Kidney (tissue), 14 donors: ENCODE data around the gene HRH3. TPM values are rescaled to one million over a fixed set of nuclear protein-coding genes. Genes with fewer than 3 reads are reported as not detected.

Experiments
- DNase-seq, 5 donors: peaks; one replicate each; pipeline ENCODE4 v3.0.0-alpha.2; 2013 to 2020
- FAIRE-seq: peaks from 2 replicates; lab custom pipeline; 2012; peaks lifted over from hg19 to GRCh38; lab: Jason Lieb, UNC
- H3K27ac ChIP-seq, 2 donors: one replicate each; pipeline ENCODE4 v1.7.0; 2013; ENCODE audit warnings: low read depth in 2 of 2, low read length in 2 of 2, inconsistent platforms in 1 of 2
- H3K27me3 ChIP-seq: one replicate; pipeline ENCODE4 v1.7.1; 2013; ENCODE audit warnings: low read length, inconsistent platforms; ENCODE audit not compliant: control insufficient read depth, insufficient read depth
- H3K36me3 ChIP-seq, 3 donors: one replicate each; pipeline versions ENCODE4 v1.7.0 to v1.7.1; 2013; ENCODE audit warnings: low read length in 3 of 3, control low read depth in 1 of 3, inconsistent platforms in 1 of 3; ENCODE audit not compliant: insufficient read depth in 3 of 3, control insufficient read depth in 2 of 3
- H3K4me1 ChIP-seq, 3 donors: one replicate each; pipeline versions ENCODE4 v1.7.0 to v1.7.1; 2013; ENCODE audit warnings: low read length in 3 of 3, inconsistent platforms in 1 of 3, low read depth in 1 of 3; ENCODE audit not compliant: control insufficient read depth in 2 of 3, insufficient read depth in 2 of 3
- H3K4me3 ChIP-seq, 3 donors: one replicate each; pipeline versions ENCODE4 v1.7.0 to v1.8.1; 2013; ENCODE audit warnings: low read length in 3 of 3, control low read depth in 1 of 3, inconsistent platforms in 1 of 3
- H3K9ac ChIP-seq, 3 donors: one replicate each; pipeline versions ENCODE4 v1.7.0 to v1.7.1; 2013; ENCODE audit warnings: low read length in 3 of 3, control low read depth in 1 of 3, inconsistent platforms in 1 of 3
- H3K9me3 ChIP-seq, 3 donors: one replicate each; pipeline versions ENCODE4 v1.7.0 to v1.7.1; 2013; ENCODE audit warnings: low read length in 3 of 3, control low read depth in 1 of 3, inconsistent platforms in 1 of 3; ENCODE audit not compliant: control insufficient read depth in 2 of 3, insufficient read depth in 1 of 3
- intact Hi-C: fragments of 100-400 bp; cut with DNase I; formaldehyde crosslinking; loops from one replicate; pipeline ENCODE4 v1.11.1; 2022
- polyA plus RNA-seq: library from polyadenylated mRNA; stranded (reverse); fragments of 350-450 nt; fragmentation: Illumina TruSeq; extraction: RNeasy Lipid Tissue Mini Kit (QIAGEN cat#74804); gene quantifications from one replicate; pipeline ENCODE4 v1.2.3, GENCODE V29; 2014; ENCODE audit warnings: low read depth, low replicate concordance; ENCODE audit not compliant: insufficient read depth
- total RNA-seq: library from RNA; stranded (reverse); fragmentation: NEBNext Ultra II Directional; extraction: Animal tissue kit (Norgen Biotek cat#: 25700); gene quantifications from one replicate; pipeline ENCODE4 v1.2.1, GENCODE V29; 2021
- TF ChIP-seq, protein P1 (sequence below): IDR thresholded peaks from 3 replicates; pipeline ENCODE4 v1.5.1; 2012; ENCODE audit warnings: mild to moderate bottlenecking, moderate library complexity, borderline replicate concordance; ENCODE audit not compliant: insufficient read depth; ENCODE audit errors: extremely low read depth
- donor health status: control.
- donor health status: control.
- donor health status: control.
- donor health status: control.
- donor health status: control.
- donor health status: DM: yes; HTN: yes; CAD: no.
- donor health status: Normal renal cell carcinoma (clear cell type).

Gene HRH3
- total and polyA plus RNA-seq, 2 donors from 2014 or later, result not detected

DNA sequence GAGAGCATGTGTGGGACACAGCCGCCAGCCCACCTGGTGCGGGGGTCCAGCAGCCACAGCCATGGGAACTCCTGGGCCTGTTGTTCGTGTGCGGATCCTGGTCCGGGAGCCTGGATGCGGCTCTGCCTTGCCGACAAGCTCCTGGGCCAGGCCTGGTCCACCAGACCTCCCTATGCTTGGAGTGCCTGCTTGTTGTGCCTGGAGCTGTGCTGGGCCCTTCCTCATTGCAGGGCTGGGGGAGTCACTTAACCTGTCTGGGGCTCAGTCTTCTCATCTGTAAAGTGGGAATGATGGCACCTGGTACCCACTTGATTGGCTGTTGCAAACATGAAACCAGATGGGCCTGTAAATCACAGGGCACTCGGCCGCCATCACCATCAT is 15.7 kb upstream of the HRH3 start:
- no peak for FAIRE-seq
- Histone ChIP-seq H3K36me3 (no peaks in the 10 kb centered on the region), H3K4me3 (no peak overlapping the region), H3K27ac (no peak overlapping the region), H3K9me3 (no peaks in the 10 kb centered on the region), H3K9ac (no peak overlapping the region), H3K27me3 (no peaks in the 10 kb centered on the region), H3K4me1 (peaks cover 3 to 18% (median 6%) of the 10 kb centered on the region in 3 donors)
- intact Hi-C loops, result no loop called here
- no peak for DNase-seq
- TF ChIP-seq, protein P1, sequence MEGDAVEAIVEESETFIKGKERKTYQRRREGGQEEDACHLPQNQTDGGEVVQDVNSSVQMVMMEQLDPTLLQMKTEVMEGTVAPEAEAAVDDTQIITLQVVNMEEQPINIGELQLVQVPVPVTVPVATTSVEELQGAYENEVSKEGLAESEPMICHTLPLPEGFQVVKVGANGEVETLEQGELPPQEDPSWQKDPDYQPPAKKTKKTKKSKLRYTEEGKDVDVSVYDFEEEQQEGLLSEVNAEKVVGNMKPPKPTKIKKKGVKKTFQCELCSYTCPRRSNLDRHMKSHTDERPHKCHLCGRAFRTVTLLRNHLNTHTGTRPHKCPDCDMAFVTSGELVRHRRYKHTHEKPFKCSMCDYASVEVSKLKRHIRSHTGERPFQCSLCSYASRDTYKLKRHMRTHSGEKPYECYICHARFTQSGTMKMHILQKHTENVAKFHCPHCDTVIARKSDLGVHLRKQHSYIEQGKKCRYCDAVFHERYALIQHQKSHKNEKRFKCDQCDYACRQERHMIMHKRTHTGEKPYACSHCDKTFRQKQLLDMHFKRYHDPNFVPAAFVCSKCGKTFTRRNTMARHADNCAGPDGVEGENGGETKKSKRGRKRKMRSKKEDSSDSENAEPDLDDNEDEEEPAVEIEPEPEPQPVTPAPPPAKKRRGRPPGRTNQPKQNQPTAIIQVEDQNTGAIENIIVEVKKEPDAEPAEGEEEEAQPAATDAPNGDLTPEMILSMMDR, result no peak

DNA sequence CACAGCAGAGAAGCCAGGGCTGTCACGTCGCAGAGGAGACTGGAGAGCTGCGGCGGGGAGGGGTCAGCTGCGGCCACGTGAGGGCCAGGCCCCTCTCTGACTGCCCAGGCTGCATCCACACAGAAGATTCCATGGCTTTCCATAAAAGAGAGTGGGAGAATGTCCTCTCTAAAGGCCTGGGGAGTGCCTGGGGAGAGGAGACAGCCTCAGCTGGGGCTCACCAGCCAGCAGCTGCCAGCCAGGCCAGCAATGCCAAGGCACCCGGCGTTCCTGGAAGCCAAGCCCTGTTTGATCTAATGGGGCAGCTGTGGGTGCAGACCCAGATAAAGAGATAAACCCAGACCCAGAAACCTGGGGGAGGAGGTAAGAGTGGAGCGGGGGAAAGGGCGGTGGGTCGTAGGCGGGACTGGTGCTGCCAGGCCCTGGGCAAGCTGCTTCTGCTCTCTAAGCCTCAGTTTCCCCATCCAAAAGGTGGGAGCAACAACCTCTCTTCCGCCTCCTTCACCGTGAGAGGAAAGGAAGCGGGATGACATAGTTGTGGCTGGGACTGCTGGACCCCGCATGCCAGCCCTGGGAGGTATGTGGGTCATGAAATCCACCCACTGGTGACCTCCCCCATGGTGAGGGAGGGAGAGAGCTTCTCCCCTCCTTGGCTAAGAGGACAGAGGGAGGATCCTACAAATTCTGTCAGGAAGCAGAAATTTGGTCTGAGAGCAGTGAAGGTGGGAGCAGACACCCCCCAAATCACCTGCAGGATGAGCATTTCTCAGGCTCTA is 15.1 kb upstream of the HRH3 start:
- intact Hi-C loops, result no loop called here
- TF ChIP-seq, protein P1, result no peak
- no peak overlapping the region for H3K27ac ChIP-seq
- H3K27me3 ChIP-seq, result no peaks in the 10 kb centered on the region
- no peak overlapping the region for H3K4me3 ChIP-seq
- no peaks in the 10 kb centered on the region for H3K9me3 ChIP-seq
- FAIRE-seq (no peak), DNase-seq (no peak)
- no peaks in the 10 kb centered on the region for H3K36me3 ChIP-seq
- H3K4me1 ChIP-seq, result peaks cover 3 to 16% (median 6%) of the 10 kb centered on the region in 3 donors
- no peak overlapping the region for H3K9ac ChIP-seq

DNA sequence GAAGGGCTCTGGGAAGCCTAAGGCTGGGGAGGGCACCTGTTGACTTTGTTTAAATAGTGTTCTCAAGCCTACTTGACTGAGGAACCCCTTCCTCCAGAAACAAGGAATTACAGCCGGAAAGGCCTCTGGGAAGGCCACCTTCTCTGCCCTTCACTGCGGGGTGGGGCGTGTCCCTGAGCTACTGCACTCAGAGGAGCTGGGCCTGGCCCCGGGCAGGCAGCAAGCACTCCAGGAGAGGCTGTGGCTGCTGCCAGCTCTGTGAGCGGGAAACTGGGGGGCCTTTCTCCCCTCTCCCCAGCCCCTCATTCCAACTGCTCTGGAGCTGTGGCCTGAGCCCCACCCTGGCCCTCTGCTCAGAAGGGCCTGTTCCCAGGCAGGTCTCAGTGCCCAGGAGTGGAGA is 14.3 kb upstream of the HRH3 start:
- DNase-seq (no peak), FAIRE-seq (no peak)
- no peak overlapping the region for H3K4me3 ChIP-seq
- no peaks in the 10 kb centered on the region for H3K27me3 ChIP-seq
- no peak overlapping the region for H3K27ac ChIP-seq
- TF ChIP-seq, protein P1, result no peak
- H3K9ac ChIP-seq, result no peak overlapping the region
- intact Hi-C loops, result no loop called here
- peaks cover 3 to 11% (median 6%) of the 10 kb centered on the region in 3 donors for H3K4me1 ChIP-seq
- no peaks in the 10 kb centered on the region for H3K9me3 ChIP-seq
- no peaks in the 10 kb centered on the region for H3K36me3 ChIP-seq
